Astrocyte (in vitro differentiated cells and primary cell): Measurements from ENCODE around the gene ARL8A.

Source experiments
- EZH2 ChIP-seq: IDR thresholded peaks from 2 replicates; pipeline ENCODE4 v1.6.1; 2012; ENCODE audit warnings: mild to moderate bottlenecking, low read length, inconsistent platforms; ENCODE audit not compliant: insufficient read depth
- TF ChIP-seq, protein P1 (sequence below): IDR thresholded peaks from 2 replicates; pipeline ENCODE4 v1.5.1; 2011; ENCODE audit warnings: low read depth, mild to moderate bottlenecking, inconsistent platforms, low read length, moderate library complexity; ENCODE audit not compliant: insufficient read depth

DNA sequence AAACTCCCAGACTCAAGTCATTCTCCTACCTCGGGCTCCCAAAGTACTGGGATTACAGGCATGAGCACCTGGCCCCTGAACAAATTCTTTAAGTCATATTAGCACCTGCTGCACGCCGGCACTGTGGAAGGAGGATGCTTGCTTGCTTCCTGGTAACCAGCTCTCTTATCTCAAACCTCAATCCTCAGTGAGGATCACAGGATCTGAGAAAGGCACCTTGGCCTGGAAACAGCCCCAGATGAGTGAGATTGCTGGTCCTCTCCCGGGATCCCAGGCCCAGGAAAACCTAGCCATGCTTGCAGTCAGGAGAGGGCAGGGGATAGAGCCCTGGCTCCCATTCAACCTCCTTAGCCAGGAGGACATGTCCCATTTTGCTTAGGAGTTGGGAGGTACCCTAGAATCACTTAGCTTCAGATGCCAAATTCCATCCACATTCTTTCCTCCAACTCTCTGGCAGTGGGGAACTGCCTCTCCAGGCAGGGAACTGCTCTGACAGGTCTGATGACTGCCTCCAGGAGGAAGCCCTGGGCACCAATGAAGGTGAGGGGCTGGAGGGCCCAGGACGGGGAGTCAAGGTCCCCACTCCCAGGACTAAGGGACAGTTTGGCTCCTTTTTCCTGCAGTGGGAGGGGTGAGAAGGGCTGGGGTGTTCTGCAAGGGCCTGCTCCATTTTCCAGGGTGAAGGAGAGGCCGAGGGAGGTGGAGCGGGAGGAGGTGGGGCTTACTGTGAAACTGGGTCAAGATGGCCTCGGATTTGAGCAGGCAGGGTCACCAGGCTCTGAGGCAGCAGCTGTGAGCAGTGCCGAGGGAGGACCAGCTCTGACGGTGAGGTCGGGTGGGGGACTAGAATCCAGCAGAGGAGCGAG, 12.3 kb downstream of the ARL8A start:
- TF ChIP-seq, protein P1, sequence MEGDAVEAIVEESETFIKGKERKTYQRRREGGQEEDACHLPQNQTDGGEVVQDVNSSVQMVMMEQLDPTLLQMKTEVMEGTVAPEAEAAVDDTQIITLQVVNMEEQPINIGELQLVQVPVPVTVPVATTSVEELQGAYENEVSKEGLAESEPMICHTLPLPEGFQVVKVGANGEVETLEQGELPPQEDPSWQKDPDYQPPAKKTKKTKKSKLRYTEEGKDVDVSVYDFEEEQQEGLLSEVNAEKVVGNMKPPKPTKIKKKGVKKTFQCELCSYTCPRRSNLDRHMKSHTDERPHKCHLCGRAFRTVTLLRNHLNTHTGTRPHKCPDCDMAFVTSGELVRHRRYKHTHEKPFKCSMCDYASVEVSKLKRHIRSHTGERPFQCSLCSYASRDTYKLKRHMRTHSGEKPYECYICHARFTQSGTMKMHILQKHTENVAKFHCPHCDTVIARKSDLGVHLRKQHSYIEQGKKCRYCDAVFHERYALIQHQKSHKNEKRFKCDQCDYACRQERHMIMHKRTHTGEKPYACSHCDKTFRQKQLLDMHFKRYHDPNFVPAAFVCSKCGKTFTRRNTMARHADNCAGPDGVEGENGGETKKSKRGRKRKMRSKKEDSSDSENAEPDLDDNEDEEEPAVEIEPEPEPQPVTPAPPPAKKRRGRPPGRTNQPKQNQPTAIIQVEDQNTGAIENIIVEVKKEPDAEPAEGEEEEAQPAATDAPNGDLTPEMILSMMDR: no peak
- TF ChIP-seq EZH2: no peak
